Subcutaneous adipose tissue (tissue), 4 donors: ENCODE data around the gene ANO4. TPM values are rescaled to one million over a fixed set of nuclear protein-coding genes. Genes with fewer than 3 reads are reported as not detected.

Experiments used
- total RNA-seq, 4 donors: library from RNA; depleted of rRNA; stranded (reverse); fragments of >200 nt; gene quantifications; one replicate each; pipeline ENCODE4 v1.1.0, GENCODE V29; 2016
- TF ChIP-seq, protein P1 (sequence below): fragments of 450-650 bp; IDR thresholded peaks from one replicate; pipeline ENCODE4 v1.5.1; 2016; ENCODE audit warnings: low read depth, mild to moderate bottlenecking, control low read depth, antibody characterized with exemption, moderate library complexity

Gene ANO4
- total RNA-seq, 4 donors from 2014 or later: 0.22 to 0.82 TPM; not detected in 2

DNA sequence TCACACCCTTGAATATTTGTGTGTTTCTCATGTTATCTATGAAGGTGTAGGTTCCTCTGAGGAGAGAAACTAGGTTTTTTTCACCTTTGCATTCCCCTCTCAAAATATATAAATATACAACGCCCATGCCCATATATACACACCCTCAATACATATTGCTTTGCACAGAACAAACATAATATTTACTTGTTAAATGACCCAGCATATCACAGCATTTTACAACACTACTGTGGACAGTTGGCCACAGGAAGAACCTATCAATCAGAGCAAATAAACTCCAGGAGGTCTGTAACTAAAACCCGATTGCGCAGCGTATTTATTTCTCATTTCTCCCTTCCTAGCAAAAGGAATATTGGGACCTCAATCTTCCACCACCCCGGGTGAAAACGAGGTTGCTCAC is 219.4 kb downstream of the ANO4 start:
- TF ChIP-seq, protein P1, sequence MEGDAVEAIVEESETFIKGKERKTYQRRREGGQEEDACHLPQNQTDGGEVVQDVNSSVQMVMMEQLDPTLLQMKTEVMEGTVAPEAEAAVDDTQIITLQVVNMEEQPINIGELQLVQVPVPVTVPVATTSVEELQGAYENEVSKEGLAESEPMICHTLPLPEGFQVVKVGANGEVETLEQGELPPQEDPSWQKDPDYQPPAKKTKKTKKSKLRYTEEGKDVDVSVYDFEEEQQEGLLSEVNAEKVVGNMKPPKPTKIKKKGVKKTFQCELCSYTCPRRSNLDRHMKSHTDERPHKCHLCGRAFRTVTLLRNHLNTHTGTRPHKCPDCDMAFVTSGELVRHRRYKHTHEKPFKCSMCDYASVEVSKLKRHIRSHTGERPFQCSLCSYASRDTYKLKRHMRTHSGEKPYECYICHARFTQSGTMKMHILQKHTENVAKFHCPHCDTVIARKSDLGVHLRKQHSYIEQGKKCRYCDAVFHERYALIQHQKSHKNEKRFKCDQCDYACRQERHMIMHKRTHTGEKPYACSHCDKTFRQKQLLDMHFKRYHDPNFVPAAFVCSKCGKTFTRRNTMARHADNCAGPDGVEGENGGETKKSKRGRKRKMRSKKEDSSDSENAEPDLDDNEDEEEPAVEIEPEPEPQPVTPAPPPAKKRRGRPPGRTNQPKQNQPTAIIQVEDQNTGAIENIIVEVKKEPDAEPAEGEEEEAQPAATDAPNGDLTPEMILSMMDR: no peak

DNA sequence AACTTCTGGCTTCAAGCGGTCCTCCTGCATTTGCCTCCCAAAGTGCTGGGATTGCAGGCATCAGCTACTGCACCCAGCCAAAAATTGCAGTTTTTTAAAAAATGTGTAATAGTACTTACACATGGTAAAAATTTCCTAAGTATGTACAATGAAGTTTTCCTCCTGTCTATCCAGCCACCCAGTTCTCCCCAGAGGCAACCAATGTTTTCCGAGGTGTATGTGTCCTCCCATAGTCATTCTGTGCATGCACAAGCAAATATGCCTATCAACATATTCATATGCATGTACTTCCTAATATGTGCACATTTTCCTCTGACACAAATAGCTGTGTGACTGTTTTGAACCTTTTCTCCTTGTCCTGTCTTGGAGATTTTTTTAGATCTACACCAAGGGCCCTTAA is 220.5 kb downstream of the ANO4 start:
- TF ChIP-seq, protein P1: no peak

DNA sequence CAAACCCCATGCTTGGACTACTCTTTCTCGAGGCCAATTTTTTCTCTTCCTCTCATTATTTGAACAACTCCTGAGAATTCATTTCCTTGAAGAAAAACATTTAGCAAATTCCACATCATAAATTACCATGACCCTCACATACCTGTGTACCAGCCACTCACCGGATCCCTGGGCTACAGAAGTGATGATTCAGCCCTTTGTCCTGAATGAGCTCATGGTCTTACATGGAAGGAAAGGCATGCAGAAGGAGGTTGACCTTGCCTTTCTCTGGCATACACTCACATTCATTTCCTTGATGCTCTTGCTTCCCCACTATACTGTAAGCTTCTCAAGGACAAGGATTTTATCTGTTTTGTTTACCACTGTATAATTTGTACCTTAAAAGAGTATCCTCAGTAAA is 224.0 kb downstream of the ANO4 start:
- TF ChIP-seq, protein P1: no peak

DNA sequence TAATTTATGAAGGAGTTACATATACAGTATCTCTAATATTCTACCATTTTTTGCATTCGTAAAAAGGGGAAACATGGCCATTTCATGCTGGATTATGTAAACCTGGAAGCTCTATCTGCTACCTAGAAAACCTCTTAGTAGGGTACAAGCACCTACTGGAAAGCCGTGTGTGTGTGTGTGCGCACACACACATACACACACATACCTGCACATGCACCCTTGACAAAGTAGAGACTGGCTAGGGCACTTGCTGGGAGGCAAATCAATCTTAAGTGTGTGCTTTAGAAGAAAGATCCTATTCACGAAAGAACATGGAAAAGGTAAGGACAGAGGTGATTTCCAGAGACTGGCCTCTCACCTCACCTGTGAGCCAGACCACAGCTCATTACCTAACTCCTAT is 224.6 kb downstream of the ANO4 start:
- TF ChIP-seq, protein P1: no peak

DNA sequence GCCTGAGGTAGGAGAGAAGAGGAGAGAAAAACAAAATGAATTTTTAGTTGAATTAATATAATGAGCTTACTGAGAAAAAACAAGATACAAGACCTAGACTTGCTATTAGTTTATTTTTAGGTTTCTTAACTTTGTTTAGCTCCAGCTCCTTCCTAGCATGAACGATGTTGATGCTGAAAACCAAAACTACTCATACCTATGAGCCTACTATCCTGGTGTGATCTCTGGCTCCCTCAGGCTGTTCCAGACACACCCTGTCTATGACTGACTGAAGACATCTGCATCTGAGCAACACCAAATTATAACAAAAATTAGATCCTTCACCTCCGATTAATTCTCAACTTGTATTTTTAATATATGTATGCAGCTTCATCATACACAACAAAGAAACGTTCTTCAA is 225.1 kb downstream of the ANO4 start:
- TF ChIP-seq, protein P1: no peak

DNA sequence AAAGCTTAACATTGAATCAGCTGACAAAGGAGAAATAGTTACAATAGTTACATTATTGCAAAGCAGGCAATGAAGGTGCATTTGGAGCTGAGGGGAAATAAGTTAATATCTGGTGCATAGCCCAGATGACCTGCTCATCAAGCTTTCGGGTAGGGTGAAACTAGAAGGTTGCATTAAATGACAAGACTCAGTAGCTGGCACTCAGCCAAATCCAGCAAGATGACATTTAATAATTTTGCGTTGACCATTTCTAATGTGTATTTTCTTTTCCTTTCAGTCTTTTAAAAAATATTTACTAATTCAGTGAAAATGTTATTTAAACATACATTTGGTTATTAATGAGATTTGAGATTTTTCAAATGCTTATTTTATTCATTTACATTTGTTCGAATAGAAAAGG is 226.9 kb downstream of the ANO4 start:
- TF ChIP-seq, protein P1: no peak

DNA sequence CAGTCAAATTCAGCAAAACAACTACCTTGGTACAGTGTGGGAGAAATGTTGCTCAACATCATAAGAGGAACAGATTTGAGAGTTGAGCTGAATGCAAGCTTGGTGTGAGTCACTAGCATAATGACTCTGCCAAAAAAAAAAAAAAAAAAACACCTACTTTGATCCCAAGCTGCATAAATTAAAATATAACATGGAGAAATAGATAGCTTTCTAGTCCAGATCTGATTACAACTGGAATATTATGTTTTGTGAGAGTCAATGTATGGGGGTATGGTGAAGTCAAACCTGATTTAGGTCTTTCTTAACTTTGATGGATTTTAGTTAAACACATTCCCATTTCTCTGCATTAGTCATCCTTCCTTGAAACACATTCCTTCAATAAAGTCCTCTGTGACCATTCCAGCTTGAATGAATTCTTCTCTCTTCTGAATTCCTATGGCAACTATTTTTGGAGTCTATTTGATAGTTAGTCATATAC is 227.4 kb downstream of the ANO4 start:
- TF ChIP-seq, protein P1: no peak
